Left cardiac atrium (tissue), 4 donors: ENCODE results near the gene ADIPOR1. TPM values are rescaled to one million over a fixed set of nuclear protein-coding genes. Genes with fewer than 3 reads are reported as not detected.

Experiments used
- ATAC-seq, 2 donors: fragments of 200-7000 bp; cut with Tn5 transposase; one replicate each; pipeline ENCODE4 v1.9.1; 2020; ENCODE audit warnings: mild to moderate bottlenecking in 2 of 2, moderate library complexity in 2 of 2
- DNase-seq: peaks from one replicate; pipeline ENCODE4 v3.0.0-alpha.2; 2020
- intact Hi-C, 2 donors: fragments of 100-400 bp; cut with DNase I; formaldehyde crosslinking; loops; one replicate each; pipeline versions ENCODE4 v1.14.1 to v1.15.1; 2022 to 2023
- total RNA-seq, 2 donors: library from RNA; stranded (reverse); fragmentation: NEBNext Ultra II Directional; extraction: Animal tissue kit (Norgen Biotek cat#: 25700); gene quantifications; one replicate each; pipeline ENCODE4 v1.2.1, GENCODE V29; 2021
- donor health status: DM: no; HTN: yes; CAD: no.
- donor health status: DM: no; HTN: yes; CAD: no; lungs with severe emphysema.
- donor health status: DM: yes; HTN: yes; CAD: no.
- donor health status: Dilated cardiomyopathy.

ADIPOR1 gene
- total RNA-seq, 2 donors from 2014 or later: 82.3 to 98.4 TPM

DNA sequence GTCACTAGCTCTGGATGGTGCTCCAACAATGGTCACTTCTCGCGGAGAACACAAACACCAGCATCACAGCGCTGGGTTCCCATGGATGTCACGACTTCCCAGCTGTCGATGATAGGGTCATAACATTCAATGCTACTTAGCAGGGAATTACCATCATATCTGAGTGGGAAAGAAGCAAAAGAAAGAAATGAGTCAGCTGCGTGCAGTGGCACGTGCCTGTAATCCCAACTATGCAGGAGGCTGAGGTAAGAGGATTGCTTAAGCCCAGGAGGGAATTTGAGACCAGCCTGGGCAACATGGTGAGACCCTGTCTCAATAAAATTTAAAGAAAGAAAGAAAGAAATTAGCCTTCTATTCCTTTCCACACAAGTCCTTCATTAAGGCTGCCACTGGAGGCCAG is 65.6 kb downstream of the ADIPOR1 start:
- intact Hi-C loops: no loop called here
- DNase-seq (no peak), ATAC-seq (no peak)

Other genes with a start within 250 kb of the ADIPOR1 start
- gene SYT2, start 247.9 kb downstream of the ADIPOR1 start, total RNA-seq: not detected
- 10 to 100 TPM; 16.6 to 18.0 TPM for gene KDM5B, start 149.9 kb downstream of the ADIPOR1 start, total RNA-seq
- gene PCAT6, start 147.4 kb downstream of the ADIPOR1 start, total RNA-seq: 1 to 10 TPM; 1.2 to 1.7 TPM
- gene RABIF, start 69.2 kb downstream of the ADIPOR1 start, total RNA-seq: 1 to 10 TPM; 5.7 to 6.2 TPM
- gene KLHL12, start 31.1 kb downstream of the ADIPOR1 start, total RNA-seq: 10 to 100 TPM; 18.0 to 20.1 TPM
- 100 to 1,000 TPM in 1 of 2 donors, 10 to 100 TPM in 1; 69.9 to 100 TPM for gene CYB5R1, start 8.9 kb upstream of the ADIPOR1 start, total RNA-seq
- gene TMEM183A, start 49.1 kb upstream of the ADIPOR1 start, total RNA-seq: 10 to 100 TPM; 25.1 to 31.8 TPM
- gene PPFIA4, start 68.2 kb upstream of the ADIPOR1 start, total RNA-seq: 10 to 100 TPM; 16.0 to 16.3 TPM
- not detected for gene MYOG, start 127.7 kb upstream of the ADIPOR1 start, total RNA-seq
- gene ADORA1, start 169.4 kb upstream of the ADIPOR1 start, total RNA-seq: 10 to 100 TPM; 19.9 to 27.9 TPM
- gene MYBPH, start 217.5 kb upstream of the ADIPOR1 start, total RNA-seq: not detected
- 10 to 100 TPM in 1 of 2 donors, 1 to 10 TPM in 1; 6.1 to 20.4 TPM for gene CHI3L1, start 228.4 kb upstream of the ADIPOR1 start, total RNA-seq